Adrenal gland (tissue), 12 donors: ENCODE data around the gene UBE2L3. TPM values are rescaled to one million over a fixed set of nuclear protein-coding genes. Genes with fewer than 3 reads are reported as not detected.
"Not testable (repeated sequence)": the region's sequence is repeated elsewhere in the genome, so short reads cannot be mapped to it uniquely, and the experiment has no call there.

Source experiments
- DNase-seq, 7 donors: peaks; one replicate each; pipeline ENCODE4 v3.0.0-alpha.2; 2019 to 2020
- H3K27ac ChIP-seq, 5 donors: fragments of 200-600 bp; sonication (generic) in 4 of 5; 1 replicate in 3 of 5; 2 replicates in 2 of 5; pipeline versions ENCODE4 v1.5.1 to v1.8.0; 2016 to 2020; ENCODE audit warnings: mild to moderate bottlenecking in 1 of 5
- H3K27me3 ChIP-seq: fragments of 200-600 bp; 2 replicates; pipeline ENCODE4 v1.8.0; 2021
- H3K36me3 ChIP-seq, 2 donors: fragments of 200-600 bp; replicated peaks in 1 of 2; 1 replicate in 1 of 2; 2 replicates in 1 of 2; pipeline versions ENCODE4 v1.5.1 to v1.8.0; 2018 to 2022
- H3K4me1 ChIP-seq, 2 donors: fragments of 200-600 bp; replicated peaks in 1 of 2; 1 replicate in 1 of 2; 2 replicates in 1 of 2; pipeline versions ENCODE4 v1.5.1 to v1.8.0; 2018 to 2021
- H3K4me3 ChIP-seq, 4 donors: fragments of 200-600 bp; sonication (generic) in 3 of 4; one replicate each; pipeline ENCODE4 v1.5.1; 2016 to 2018
- H3K9me3 ChIP-seq, 3 donors: fragments of 200-600 bp; sonication (generic) in 1 of 3; replicated peaks in 1 of 3; 1 replicate in 2 of 3; 2 replicates in 1 of 3; pipeline versions ENCODE4 v1.5.1 to v1.8.0; 2016 to 2021
- CTCF ChIP-seq, 6 experiments: fragments of 450-650 bp in 4 of 6; fragments of 200-600 bp in 2 of 6; sonication (generic) in 1 of 6; IDR thresholded peaks; 1 replicate in 5 of 6; 2 replicates in 1 of 6; pipeline versions ENCODE4 v1.5.1 to v1.8.0; 2016 to 2021; ENCODE audit warnings: antibody characterized with exemption in 6 of 6, mild to moderate bottlenecking in 2 of 6, moderate library complexity in 1 of 6
- POLR2A ChIP-seq, 2 donors: fragments of 450-650 bp; IDR thresholded peaks; one replicate each; pipeline ENCODE4 v1.6.1; 2017; ENCODE audit warnings: antibody characterized with exemption in 2 of 2, mild to moderate bottlenecking in 2 of 2, moderate library complexity in 1 of 2
- WGBS, 4 donors: extraction: QIAGEN DNeasy Blood & Tissue Kit in 2 of 4; methylation state at CpG; one replicate each; pipeline versions ENCODE4 v1.1.5 to v1.1.7; 2013 to 2017; 5-methylcytosine and 5-hydroxymethylcytosine counted together
- intact Hi-C, 2 donors: fragments of 100-400 bp; cut with DNase I; formaldehyde crosslinking; loops; one replicate each; pipeline versions ENCODE4 v1.14.1 to v1.15.0; 2022 to 2023
- polyA plus RNA-seq, 3 donors: library from polyadenylated mRNA; stranded (reverse); fragments of 200-250 nt in 2 of 3; fragments of 350-450 nt in 1 of 3; fragmentation: Illumina TruSeq in 1 of 3; extraction: RNeasy Lipid Tissue Mini Kit (QIAGEN cat#74804) in 1 of 3; gene quantifications; one replicate each; pipeline ENCODE4 v1.2.3, GENCODE V29; 2013 to 2014
- total RNA-seq, 9 donors: library from RNA; depleted of rRNA in 4 of 9; stranded (reverse); fragments of >200 nt in 4 of 9; fragments of 120-200 nt in 1 of 9; fragmentation: NEBNext Ultra II Directional in 1 of 9; extraction: Animal tissue kit (Norgen Biotek cat#: 25700) in 1 of 9; gene quantifications; one replicate each; pipeline versions ENCODE4 v1.1.0 to v1.2.4, GENCODE V29; 2013 to 2023
- donor health status: healthy with polysubstance abuse.
- donor health status: Bipolar disorder and iron deficiency.
- donor health status: DM: yes; HTN: yes; CAD: no.
- donor health status: DM: no; HTN: no; CAD: no.
- donor health status: DM: no; HTN: no; CAD: no.
- donor health status: DM: yes; HTN: yes; CAD: no.

UBE2L3 gene
- total and polyA plus RNA-seq, 12 donors: 48.5 to 142 (median 61.8) TPM

GRCh38 chr22:21592422-21592821 lies 24.9 kb downstream of the UBE2L3 start:
- 88 to 100% (median 90%) methylated on average over 2 to 3 of the region's 3 CpGs for WGBS, 4 donors
- no peak for DNase-seq
- no peak for TF ChIP-seq POLR2A (IDR thresholded peaks at IDR 0.05)
- no peak for TF ChIP-seq CTCF (IDR thresholded peaks at IDR 0.05)
- intact Hi-C loops: no loop called here
- H3K27ac ChIP-seq: no peak overlapping the region
- no peaks in the 10 kb centered on the region for H3K9me3 ChIP-seq
- H3K27me3 ChIP-seq: no peaks in the 10 kb centered on the region
- no peak overlapping the region for H3K4me3 ChIP-seq
- peaks cover 10 to 38% of the 10 kb centered on the region in 2 donors for H3K4me1 ChIP-seq
- H3K36me3 ChIP-seq: peaks cover 0 to 32% of the 10 kb centered on the region in 2 donors

DNA sequence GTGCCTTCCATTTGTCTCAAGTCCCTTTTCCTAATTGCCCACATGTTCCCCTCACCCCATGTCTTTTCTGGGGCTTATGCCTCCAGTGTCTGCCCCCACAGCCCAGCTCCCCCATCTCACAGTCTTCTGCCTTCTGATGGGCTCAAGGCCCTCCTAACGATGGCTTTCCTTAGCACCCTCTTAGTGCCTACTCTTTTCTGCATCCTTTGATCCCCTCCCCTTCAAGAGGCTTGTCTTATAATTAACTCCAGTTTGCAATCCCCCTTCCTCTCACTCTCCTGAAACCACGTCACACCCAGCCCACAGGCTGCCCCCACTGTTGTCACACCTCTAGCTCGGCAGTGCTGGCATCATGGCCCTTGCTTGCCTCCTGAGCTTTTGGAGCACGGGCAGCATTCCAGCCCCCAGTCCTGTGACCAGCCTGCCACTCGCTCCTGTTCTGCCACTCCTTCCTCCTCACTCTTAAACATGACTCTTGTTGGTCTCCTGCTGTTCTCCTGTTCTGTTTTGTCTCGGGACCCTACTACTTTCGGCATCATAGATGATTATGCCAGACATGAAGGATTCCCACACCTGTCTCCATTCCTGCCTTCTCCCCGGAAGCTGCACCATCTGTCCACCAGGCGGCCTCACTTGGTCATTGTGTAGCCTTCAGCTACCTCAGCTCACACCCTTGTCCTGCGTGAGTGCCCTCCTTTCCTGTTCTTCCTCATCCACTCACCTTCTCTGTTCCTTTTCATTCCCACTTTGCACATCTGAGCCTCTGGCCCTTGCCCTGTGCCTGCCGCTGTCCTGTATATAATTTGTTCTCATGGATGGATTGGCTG lies 26.1 kb downstream of the UBE2L3 start:
- TF ChIP-seq CTCF (IDR thresholded peaks at IDR 0.05): no peak
- TF ChIP-seq POLR2A (IDR thresholded peaks at IDR 0.05): no peak
- WGBS, 4 donors: 84 to 90% (median 87%) methylated on average over 11 of the region's 11 CpGs
- peaks cover 0 to 32% of the 10 kb centered on the region in 2 donors for H3K36me3 ChIP-seq
- no peak for DNase-seq
- no peak overlapping the region for H3K4me3 ChIP-seq
- H3K27ac ChIP-seq: no peak overlapping the region
- peaks cover 10 to 26% of the 10 kb centered on the region in 2 donors for H3K4me1 ChIP-seq
- H3K27me3 ChIP-seq: no peaks in the 10 kb centered on the region
- no peaks in the 10 kb centered on the region for H3K9me3 ChIP-seq
- intact Hi-C loops: no loop called here

DNA sequence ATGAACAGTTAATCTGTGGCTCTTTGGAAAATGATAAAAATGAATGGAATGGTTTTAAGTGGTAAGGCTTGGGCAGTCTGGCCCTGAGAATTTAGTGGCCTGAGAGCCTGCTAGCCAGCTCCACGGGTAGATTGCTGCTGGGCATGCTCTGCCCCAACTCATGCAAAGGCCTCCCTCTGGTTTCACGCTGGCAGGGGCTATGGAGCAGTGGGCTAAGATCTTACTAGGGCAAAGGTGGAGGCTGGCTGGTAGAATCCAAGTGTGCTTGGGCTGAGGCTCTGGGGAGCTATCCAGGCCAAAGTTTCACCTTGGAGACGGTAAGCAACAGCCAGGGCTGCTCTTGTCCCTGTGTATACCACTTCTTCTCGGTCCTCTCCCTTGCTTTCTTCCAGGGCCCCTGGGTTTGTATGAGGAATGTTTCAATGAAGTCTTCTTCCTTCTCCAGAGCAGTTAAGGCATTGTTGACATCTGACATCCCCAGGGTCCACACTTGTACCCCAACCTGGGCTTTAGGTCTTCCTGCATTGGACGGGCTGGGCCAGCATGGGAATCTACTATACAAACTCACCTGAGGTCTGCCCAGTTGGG lies 27.4 kb downstream of the UBE2L3 start:
- Histone ChIP-seq H3K4me1 (peaks cover 10 to 23% of the 10 kb centered on the region in 2 donors), H3K9me3 (no peaks in the 10 kb centered on the region), H3K27me3 (no peaks in the 10 kb centered on the region), H3K27ac (no peak overlapping the region), H3K36me3 (peaks cover 0 to 32% of the 10 kb centered on the region in 2 donors), H3K4me3 (no peak overlapping the region)
- no peak for DNase-seq
- intact Hi-C loops: no loop called here
- TF ChIP-seq POLR2A (IDR thresholded peaks at IDR 0.05) (no peak), CTCF (IDR thresholded peaks at IDR 0.05) (no peak)
- 78 to 87% (median 84%) methylated on average over 2 to 5 of the region's 5 CpGs for WGBS, 4 donors

GRCh38 chr22:21596356-21597135 lies 29.0 kb downstream of the UBE2L3 start:
- H3K27me3 ChIP-seq, H3K27ac ChIP-seq, H3K4me1 ChIP-seq, H3K4me3 ChIP-seq, DNase-seq, intact Hi-C loops, H3K9me3 ChIP-seq: not testable (repeated sequence)
- 93 to 97% (median 96%) methylated on average over 13 of the region's 13 CpGs for WGBS, 4 donors
- H3K36me3 ChIP-seq: peaks cover 0 to 32% of the 10 kb centered on the region in 2 donors
